ENCODE measurements around the gene GPC4. TPM values are rescaled to one million over a fixed set of nuclear protein-coding genes. Genes with fewer than 3 reads are reported as not detected.

Gene GPC4
- total and polyA plus RNA-seq, 2 donors (not counting 3 experiments of a cell fraction or from before 2014, with no cell fraction given) = 0.20 TPM; not detected in 1

- Histone ChIP-seq H3K9me3 (replicated peaks; ENCODE audit: control insufficient read depth, insufficient read depth, low read length) (no peaks in the 10 kb centered on the region), H4K20me1 (replicated peaks; ENCODE audit: control insufficient read depth, extremely low read depth, insufficient read depth, low read length) (no peaks in the 10 kb centered on the region), H3K27me3 (ENCODE audit: control insufficient read depth in 2 of 2, insufficient read depth in 2 of 2, low read length in 2 of 2) (no peaks in the 10 kb centered on the region), H3K27ac (ENCODE audit: insufficient read depth, low read depth, low read length) (no peak overlapping the region), H3K9me1 (replicated peaks; ENCODE audit: control insufficient read depth, extremely low read depth, insufficient read depth, low read length) (no peaks in the 10 kb centered on the region), H2AFZ (ENCODE audit: low read depth, low read length) (no peak overlapping the region), H3K4me2 (ENCODE audit: insufficient read depth, low read length) (no peak overlapping the region), H3K4me1 (ENCODE audit: control insufficient read depth, extremely low read depth, insufficient read depth, low read length) (no peaks in the 10 kb centered on the region), H3K79me2 (ENCODE audit: control insufficient read depth, insufficient read depth, low read length) (no peaks in the 10 kb centered on the region), H3K9ac (replicated peaks; ENCODE audit: extremely low read depth, insufficient read depth, low read length) (no peak overlapping the region), H3K4me3 (replicated peaks in 1 of 3; ENCODE audit: insufficient read depth in 1 of 3, low read depth in 1 of 3, low read length in 3 of 3) (no peak overlapping the region), H3K36me3 (ENCODE audit: control insufficient read depth in 2 of 2, extremely low read depth in 1 of 2, insufficient read depth in 2 of 2, low read length in 2 of 2) (no peaks in the 10 kb centered on the region)
- DNase-seq (ENCODE audit: low read depth, low spot score) (no peak), FAIRE-seq (no peak)
- intact Hi-C loops (cut with micrococcal nuclease) = no loop called here
- ChIA-PET CTCF (no interaction called here), POLR2A (no interaction called here)
- TF ChIP-seq MAX (IDR thresholded peaks at IDR 0.05; ENCODE audit: insufficient read depth, insufficient read length) = no peak
- no peak for TF ChIP-seq POLR2AphosphoS5 (IDR thresholded peaks at IDR 0.05; ENCODE audit: insufficient read depth, low read depth, low read length)
- no peak for TF ChIP-seq JUN (IDR thresholded peaks at IDR 0.05; ENCODE audit: borderline replicate concordance, insufficient read depth, insufficient read length, low read depth)
- TF ChIP-seq MYC (IDR thresholded peaks at IDR 0.05; ENCODE audit: low read depth, low read length) = no peak
- TF ChIP-seq CTCF (IDR thresholded peaks at IDR 0.05; ENCODE audit: extremely low read depth in 1 of 2, insufficient read depth in 1 of 2, low read depth in 1 of 2, low read length in 2 of 2) = no peak
- TF ChIP-seq FOS (IDR thresholded peaks at IDR 0.05; ENCODE audit: borderline replicate concordance, insufficient read depth, low read length) = no peak
- no peak for TF ChIP-seq GATA2 (IDR thresholded peaks at IDR 0.05; ENCODE audit: insufficient read depth, insufficient read length, low read depth, low read length)
- TF ChIP-seq POLR2A (IDR thresholded peaks at IDR 0.05; ENCODE audit: low read depth, low read length) = no peak
- TF ChIP-seq EZH2 (IDR thresholded peaks at IDR 0.05; ENCODE audit: borderline replicate concordance, low read depth, low read length, severe bottlenecking) = no peak
- BruUV-seq (replicated peaks) = no TSS peak
- dilution Hi-C loops (cut with MboI; ENCODE audit: extremely low pct_ligation_motif_present, low sequenced_read_pairs) = no loop called here
Measured at GRCh38 chrX:133434197-133434820, 19.0 kb upstream of the GPC4 start.

Measured in endothelial cell of umbilical vein (primary cell).